GM21723 (cell line): ENCODE data around the gene MEA1.
"Not testable (repeated sequence)": the region's sequence is repeated elsewhere in the genome, so short reads cannot be mapped to it uniquely, and the experiment has no call there.

ENCODE experiments used
- ATAC-seq: cut with Tn5 transposase; IDR thresholded peaks from one replicate; pipeline ENCODE4 v1.9.1; 2021; ENCODE audit warnings: mild to moderate bottlenecking, moderate library complexity; ENCODE audit not compliant: unreplicated experiment

MEA1 gene

GRCh38 chr6:43013097-43013842, 476 bp downstream of the MEA1 start:
- peak; percentile 8 for ATAC-seq

DNA sequence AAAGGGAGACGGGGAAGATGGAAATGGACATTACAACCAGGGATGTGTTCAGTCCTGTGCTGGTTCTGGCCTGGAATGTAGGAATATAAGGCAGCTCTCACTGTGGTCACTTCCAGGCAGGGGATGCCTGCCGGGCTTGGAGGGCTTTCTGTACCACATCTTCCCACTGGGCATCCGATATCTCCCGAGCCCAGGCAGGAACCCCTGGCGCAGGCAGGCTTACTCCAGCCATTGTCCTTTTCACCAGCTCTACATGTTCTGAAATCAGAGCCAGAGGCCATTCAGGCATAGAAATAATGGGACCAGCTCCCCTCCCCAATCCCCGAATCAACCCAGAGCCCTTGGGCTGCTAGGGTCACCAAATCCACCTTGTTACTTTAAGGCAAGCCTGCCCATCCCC, 1.4 kb downstream of the MEA1 start:
- no peak for ATAC-seq

DNA sequence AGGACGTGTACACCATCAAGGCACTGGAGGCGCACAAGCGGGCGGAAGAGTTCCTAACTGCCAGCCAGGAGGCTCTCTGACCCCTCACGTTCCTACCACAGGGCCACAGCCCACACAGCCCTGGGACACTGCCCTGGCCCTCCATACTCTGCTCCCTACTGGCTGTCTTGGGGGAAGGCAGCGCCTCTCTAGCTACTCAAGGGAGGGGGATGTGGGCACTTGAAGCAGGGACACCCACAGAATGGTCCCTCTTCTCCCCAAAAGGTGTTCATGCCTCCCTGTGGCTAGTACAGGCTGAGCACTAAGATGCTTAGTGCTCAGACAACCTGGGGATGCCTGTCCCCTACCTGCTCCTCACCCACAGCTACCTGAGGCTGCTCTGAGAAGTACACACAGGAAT, 2.5 kb downstream of the MEA1 start:
- no peak for ATAC-seq

- ATAC-seq = no peak
Measured at GRCh38 chr6:43009124-43009523, 4.6 kb downstream of the MEA1 start.

DNA sequence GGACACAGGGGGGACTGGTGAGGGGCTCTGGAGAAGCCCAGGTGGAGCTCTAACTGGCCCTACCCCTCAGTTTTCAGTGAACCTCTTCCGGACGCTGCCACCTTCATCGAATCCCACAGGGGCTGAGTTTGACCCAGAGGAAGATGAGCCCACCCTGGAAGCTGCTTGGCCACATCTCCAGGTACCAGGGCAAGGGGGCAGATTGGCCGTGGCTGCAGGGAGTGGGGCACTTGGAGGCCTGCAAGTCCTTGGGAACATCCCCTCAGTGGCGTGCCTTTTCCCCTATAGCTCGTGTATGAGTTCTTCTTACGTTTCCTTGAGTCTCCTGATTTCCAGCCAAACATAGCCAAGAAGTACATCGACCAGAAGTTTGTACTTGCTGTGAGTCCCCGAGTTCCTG, 6.6 kb downstream of the MEA1 start:
- ATAC-seq = no peak

GRCh38 chr6:43006251-43006650, 7.5 kb downstream of the MEA1 start:
- ATAC-seq = no peak

DNA sequence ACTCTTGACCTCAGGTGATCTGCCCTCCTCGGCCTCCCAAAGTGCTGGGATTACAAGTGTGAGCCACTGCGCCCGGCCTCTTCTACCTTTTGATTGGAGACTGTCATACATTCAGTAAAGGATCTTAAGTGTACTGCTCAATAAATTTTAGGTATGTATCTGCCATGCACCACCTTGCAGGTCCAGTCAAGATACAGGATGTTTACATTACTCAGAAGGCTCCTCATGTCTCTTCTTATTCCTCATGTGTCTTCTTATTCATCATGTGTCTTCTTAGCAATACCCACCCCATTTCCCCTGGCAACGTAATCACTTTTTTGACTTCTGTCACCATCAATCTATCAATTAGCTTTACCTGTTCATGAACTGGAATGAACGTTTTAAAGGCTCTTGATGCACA, 7.9 kb downstream of the MEA1 start:
- no peak for ATAC-seq

GRCh38 chr6:43001843-43002242, 11.9 kb downstream of the MEA1 start:
- no peak for ATAC-seq

GRCh38 chr6:42998205-42998604, 15.5 kb downstream of the MEA1 start:
- ATAC-seq = not testable (repeated sequence)

DNA sequence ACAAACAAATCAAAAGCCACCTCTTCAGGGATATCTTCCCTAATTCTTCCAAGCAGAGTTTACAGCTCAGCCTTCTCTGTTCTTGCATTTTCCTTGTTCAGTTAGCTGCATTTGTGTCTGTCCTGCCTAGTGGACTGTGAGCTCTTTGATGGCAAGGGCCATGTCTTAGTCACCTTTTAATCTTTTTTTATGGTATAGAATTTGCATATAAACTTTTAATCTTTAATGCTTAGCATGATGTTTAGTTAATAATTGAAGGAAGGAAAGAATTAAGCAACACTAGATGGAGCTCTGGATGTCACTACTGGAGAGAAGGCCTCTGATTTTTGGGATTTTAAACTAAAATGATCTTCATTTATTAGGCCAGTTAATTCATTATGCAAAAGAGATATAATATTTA, 17.2 kb downstream of the MEA1 start:
- ATAC-seq = no peak

- no peak for ATAC-seq
Measured at GRCh38 chr6:42993445-42993844, 20.3 kb downstream of the MEA1 start.

DNA sequence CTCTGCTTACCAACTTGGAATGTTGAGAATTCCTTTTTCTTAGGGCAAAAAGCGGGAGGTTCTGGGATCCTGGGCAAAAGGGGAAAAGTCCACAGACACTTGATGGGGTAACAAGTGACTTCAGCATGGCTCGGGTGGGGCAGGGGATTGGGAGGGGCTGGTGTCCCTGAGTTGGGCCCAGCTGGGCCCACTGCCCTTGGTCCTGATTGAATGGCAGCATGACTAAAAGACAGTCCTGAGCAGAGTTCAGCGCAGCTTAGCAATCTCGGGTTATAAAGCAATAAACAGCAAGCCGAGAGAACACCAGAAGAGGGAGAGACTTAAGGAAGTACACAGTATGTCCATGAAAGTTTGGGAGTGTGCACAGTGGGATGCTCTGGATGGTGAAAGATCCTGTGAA, 23.8 kb downstream of the MEA1 start:
- ATAC-seq = no peak

- ATAC-seq = no peak
Measured at GRCh38 chr6:42988486-42989020, 25.2 kb downstream of the MEA1 start.

DNA sequence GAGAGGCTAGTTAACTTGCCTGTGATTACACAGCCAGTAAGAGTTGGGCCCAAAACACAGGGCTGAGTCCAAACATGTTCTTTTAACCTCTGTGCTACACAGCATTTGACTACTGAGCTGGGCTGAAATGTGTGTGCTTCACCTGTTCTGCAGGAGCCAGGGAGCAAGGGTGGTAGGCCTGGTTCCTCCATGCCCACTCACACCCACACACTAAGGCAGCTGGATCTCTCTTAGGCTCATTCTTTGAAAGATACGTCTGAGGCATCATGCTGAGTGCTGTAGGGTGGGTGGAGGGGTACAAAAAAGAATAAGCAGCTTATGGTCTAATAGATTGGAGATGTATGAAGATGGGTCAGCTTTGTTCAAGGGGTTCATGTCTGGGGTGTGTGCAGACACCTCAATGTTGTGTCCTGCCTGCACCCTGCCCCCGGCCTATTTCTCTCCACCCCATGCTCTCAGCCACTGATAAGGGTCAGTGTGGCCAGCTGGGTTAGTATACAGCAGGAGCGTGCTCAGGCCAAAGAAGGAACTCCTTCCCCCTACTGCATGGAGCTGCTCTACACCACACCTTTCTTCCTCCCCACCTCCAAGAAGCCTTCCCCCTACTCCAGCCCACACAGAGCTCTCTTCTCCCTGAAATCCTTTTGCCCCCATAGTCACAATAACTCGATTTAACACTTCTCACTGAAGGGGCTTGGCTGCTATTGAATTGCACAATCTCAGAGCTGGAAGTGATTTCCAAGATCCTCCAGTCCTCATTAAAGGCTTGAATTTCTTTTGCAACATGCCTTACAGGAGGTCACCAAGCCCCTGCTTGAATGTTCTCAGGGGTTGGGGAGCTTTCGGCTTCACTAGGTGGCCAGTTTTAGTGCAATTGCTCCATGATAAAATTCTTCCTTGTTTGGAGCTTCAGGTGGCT, 26.0 kb downstream of the MEA1 start:
- ATAC-seq = no peak

- ATAC-seq = no peak
Measured at GRCh38 chr6:42984924-42985475, 28.7 kb downstream of the MEA1 start.

DNA sequence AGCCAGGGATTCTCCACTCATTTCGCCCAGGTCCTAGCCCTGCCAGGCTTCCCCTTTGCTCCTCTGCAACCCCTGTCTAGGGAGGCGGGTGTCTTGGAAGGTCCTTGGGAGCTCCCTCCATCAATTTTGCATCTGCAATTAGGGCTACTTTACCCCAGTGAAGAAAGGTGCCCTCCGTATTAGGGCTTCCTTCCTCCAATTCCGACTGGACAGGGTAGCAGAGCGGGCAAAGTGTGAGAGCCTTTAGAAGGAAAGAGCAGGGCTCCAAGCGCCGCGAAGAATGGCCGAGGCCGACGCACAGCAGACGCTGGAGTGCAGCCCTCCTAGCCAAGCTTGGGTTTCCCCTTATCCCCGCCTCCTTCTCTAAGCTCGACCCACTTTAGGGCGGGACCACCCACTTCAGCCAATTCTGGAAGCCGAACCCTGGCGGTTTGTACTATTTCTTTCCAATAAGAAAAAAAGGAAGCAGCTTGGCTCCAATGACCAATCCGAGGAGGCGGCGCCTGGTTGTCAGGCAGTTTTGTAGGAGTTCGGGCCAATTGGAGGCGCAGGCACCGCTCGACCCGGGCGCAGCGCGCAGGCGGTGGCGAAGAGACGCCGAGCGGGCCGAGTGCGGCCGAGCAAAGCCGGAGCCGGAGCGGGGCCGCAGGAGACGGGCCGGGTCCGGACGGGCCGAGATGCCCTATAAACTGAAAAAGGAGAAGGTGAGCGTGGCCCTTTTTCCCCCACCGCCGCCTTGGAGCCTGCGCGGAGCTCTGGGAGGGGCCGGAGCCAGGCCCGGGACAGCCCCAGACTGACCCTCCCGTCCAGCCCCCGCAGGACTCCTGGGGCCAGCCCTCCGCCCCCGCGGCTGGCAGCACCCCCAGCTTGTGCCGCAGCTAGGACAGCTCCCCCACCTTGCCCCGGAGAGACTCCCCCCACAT, 29.5 kb downstream of the MEA1 start, which contains the start of gene PPP2R5D:
TSS of gene PPP2R5D (plus strand) at position 570 of the 923 bp plus-strand sequence. CDS start at position 678, 108 bp downstream.
- peak; percentile 94 for ATAC-seq

DNA sequence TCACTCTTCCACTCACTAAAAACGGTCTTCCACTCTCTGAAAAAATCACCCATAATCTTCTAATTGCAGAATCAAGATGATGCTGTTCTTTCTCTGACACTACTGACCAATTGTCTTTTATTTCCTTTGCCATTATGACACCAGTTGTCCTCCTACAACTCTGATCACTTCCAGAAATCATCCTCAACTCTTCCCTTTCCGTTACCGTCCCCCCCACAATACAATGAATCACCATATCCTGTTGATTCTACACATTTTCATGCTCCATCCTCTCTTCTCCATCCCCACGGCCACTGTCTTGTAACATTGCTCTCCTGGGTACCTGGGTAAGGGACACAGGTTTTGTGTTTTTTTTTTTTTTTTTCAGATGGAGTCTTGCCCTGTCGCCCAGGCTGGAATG, 31.9 kb downstream of the MEA1 start:
- no peak for ATAC-seq

- peak; percentile 10 for ATAC-seq
Measured at GRCh38 chr6:42979523-42980177, 34.1 kb downstream of the MEA1 start.

DNA sequence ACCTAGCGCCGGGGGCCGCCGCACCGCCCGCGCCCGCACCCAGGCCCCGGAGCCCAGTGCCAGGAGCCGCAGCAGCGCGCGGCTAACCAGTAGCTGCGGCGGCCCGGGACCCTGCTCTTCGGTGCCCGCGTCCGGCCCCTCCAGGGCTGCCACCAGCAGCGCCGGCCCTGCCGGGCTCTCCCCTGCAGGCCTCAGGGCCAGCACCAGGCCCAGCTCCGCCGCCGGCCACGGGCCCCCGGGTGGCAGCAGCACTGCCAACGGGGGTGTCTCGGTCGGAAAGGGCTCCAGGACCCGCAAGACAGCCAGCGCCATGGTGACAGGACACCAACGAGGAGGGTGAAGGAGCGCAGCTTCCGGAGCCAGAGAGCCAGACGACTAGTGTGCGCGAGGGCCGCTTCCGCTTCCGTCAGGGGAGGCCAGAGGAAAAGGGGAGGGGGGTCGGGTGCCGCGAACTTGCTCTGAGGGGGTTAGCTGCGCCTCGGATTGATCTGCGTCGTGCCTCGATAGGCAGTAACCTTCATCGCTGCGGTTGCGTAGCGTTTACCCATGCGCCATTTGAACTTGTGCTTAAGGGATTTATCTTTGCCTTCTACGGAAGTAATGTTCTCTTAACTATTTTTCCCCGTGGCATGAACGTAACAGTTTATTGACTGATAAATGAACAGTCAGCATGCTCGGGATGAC, 34.8 kb downstream of the MEA1 start, which contains the start of gene PEX6:
TSS of gene PEX6 (minus strand) at position 343 of the 684 bp plus-strand sequence. CDS start at position 312, 31 bp downstream.
- ATAC-seq = peak; percentile 92
